Neutrophil (primary cell): ENCODE results near the gene BICDL1.
"Not testable (repeated sequence)": the region's sequence is repeated elsewhere in the genome, so short reads cannot be mapped to it uniquely, and the experiment has no call there.

Experiments
- H3K27ac ChIP-seq: fragments of 200-600 bp; sonication (generic); 2 replicates; pipeline ENCODE4 v1.5.1; 2016; ENCODE audit warnings: mild to moderate bottlenecking, moderate library complexity
- H3K27me3 ChIP-seq: fragments of 200-600 bp; sonication (generic); 2 replicates; pipeline ENCODE4 v1.6.0; 2016; ENCODE audit warnings: mild to moderate bottlenecking
- H3K36me3 ChIP-seq: fragments of 200-600 bp; sonication (generic); 2 replicates; pipeline ENCODE4 v1.5.1; 2017
- H3K4me1 ChIP-seq, 2 experiments: fragments of 200-600 bp in 1 of 2; sonication (generic) in 1 of 2; 1 replicate in 1 of 2; 2 replicates in 1 of 2; pipeline versions ENCODE4 v1.5.1 to v1.6.1; 2013 to 2016; ENCODE audit warnings: low read depth in 1 of 2, low read length in 1 of 2, mild to moderate bottlenecking in 1 of 2, moderate library complexity in 1 of 2; ENCODE audit not compliant: control insufficient read depth in 1 of 2, insufficient read depth in 1 of 2
- H3K4me3 ChIP-seq, 2 experiments: fragments of 200-600 bp in 1 of 2; sonication (generic) in 1 of 2; 1 replicate in 1 of 2; 2 replicates in 1 of 2; pipeline ENCODE4 v1.5.1; 2013 to 2016; ENCODE audit warnings: low read depth in 1 of 2, low read length in 1 of 2, mild to moderate bottlenecking in 1 of 2, moderate library complexity in 1 of 2
- H3K9me3 ChIP-seq: fragments of 200-600 bp; sonication (generic); 2 replicates; pipeline ENCODE4 v1.5.1; 2016
- CTCF ChIP-seq: fragments of 200-600 bp; sonication (generic); IDR thresholded peaks from 2 replicates; pipeline ENCODE4 v1.5.1; 2016; ENCODE audit warnings: antibody characterized with exemption

The BICDL1 gene

GRCh38 chr12:120007272-120007671 lies 18.2 kb downstream of the BICDL1 start:
- Histone ChIP-seq H3K4me3 (no peak overlapping the region), H3K4me1 (no peaks in the 10 kb centered on the region), H3K9me3 (no peaks in the 10 kb centered on the region), H3K27ac (no peak overlapping the region), H3K36me3 (no peaks in the 10 kb centered on the region), H3K27me3 (peaks cover 60% of the 10 kb centered on the region)
- TF ChIP-seq CTCF, result no peak

GRCh38 chr12:120010661-120011230 lies 21.7 kb downstream of the BICDL1 start:
- H3K4me1 ChIP-seq, result no peaks in the 10 kb centered on the region
- no peaks in the 10 kb centered on the region for H3K9me3 ChIP-seq
- H3K36me3 ChIP-seq, result no peaks in the 10 kb centered on the region
- no peak for TF ChIP-seq CTCF
- H3K4me3 ChIP-seq, result no peak overlapping the region
- peaks cover 48% of the 10 kb centered on the region for H3K27me3 ChIP-seq
- no peak overlapping the region for H3K27ac ChIP-seq

- Histone ChIP-seq H3K36me3 (no peaks in the 10 kb centered on the region), H3K9me3 (no peaks in the 10 kb centered on the region), H3K4me1 (no peaks in the 10 kb centered on the region), H3K4me3 (no peak overlapping the region), H3K27me3 (peaks cover 38% of the 10 kb centered on the region), H3K27ac (no peak overlapping the region)
- no peak for TF ChIP-seq CTCF
These were observed 23.1 kb downstream of the BICDL1 start for GRCh38 chr12:120012067-120012621.

DNA sequence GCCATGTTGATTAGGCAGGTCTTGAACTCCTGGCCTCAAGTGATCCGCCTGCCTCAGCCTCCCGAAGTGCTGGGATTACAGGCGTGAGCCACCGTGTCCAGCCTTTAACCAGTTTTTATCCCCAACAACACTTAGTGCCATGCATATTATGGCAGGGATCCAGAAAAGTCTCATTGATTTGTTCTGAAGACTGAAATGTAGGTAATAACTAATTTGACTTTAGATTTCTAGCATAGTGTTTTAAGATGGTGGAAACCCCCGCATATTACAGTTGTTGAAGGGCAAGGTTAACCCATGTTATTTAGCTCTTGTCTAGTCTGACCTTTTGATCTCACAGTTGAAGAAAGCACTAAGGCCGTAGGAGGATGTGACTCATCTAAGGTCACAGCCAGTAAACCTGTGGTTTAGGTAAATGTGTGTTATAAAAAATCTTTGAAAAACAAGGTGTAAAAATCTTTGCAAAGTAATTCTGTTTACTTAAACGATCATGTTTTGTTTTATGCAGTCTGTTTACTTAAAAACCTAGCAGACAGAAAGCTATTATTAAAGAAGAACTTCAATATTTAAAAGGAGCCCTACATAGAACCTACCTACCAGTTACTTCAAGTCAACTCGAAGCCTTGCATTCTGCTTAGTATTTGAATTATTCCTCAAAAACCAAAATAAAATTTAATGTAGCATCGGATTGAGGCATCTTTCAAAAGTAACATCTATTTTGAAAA lies 24.8 kb downstream of the BICDL1 start:
- H3K4me1 ChIP-seq, result no peaks in the 10 kb centered on the region

GRCh38 chr12:120014381-120014735 lies 25.3 kb downstream of the BICDL1 start:
- H3K27me3 ChIP-seq, result peaks cover 27% of the 10 kb centered on the region
- H3K4me3 ChIP-seq, H3K27ac ChIP-seq, H3K4me1 ChIP-seq, H3K9me3 ChIP-seq, H3K36me3 ChIP-seq: not testable (repeated sequence)

More for the DNA sequence above, 24.8 kb downstream of the BICDL1 start:
- Histone ChIP-seq H3K27me3 (peaks cover 27% of the 10 kb centered on the region), H3K9me3 (no peaks in the 10 kb centered on the region), H3K36me3 (no peaks in the 10 kb centered on the region), H3K4me3 (no peak overlapping the region), H3K27ac (no peak overlapping the region)
- no peak for TF ChIP-seq CTCF

DNA sequence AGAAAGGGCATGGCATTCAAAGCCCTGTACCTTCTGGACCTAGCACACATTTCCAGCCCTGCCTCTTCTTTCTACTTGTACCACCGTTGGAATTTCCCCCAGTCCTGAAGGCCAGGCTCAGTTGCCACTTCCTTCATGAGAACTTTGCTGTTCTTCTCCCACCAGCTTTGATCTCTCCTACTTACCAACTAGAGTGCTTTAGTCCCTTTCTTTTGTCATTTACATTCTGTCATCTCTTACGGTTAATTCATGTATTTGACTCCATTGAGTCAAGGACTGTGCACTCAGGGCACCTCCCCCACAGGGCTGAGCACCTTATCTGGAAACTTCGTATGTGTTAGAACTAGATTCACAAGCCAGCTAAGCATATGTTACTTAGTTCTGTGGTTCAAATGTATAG lies 26.3 kb downstream of the BICDL1 start:
- Histone ChIP-seq H3K36me3 (no peaks in the 10 kb centered on the region), H3K27me3 (peaks cover 22% of the 10 kb centered on the region), H3K27ac (no peak overlapping the region), H3K4me3 (no peak overlapping the region), H3K9me3 (no peaks in the 10 kb centered on the region), H3K4me1 (no peaks in the 10 kb centered on the region)
- TF ChIP-seq CTCF, result no peak

DNA sequence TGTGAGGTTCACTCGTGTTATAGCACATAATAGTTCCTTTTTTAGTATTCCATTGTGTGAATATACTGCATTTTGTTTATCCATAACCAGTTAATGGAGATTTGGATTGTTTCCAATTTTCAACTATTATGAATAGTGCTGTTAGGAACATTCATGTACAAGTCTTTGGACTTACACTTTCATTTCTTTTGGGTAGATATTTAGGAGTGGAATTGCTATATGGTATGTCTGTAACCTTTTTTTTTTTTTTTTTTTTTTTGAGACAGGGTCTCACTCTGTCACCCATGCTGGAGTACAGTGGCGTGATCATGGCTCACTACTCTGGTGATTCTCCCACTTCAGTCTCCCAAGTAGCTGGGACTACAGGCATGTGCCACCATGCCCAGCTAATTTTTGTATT lies 27.2 kb downstream of the BICDL1 start:
- H3K27ac ChIP-seq, H3K4me1 ChIP-seq, H3K4me3 ChIP-seq, H3K36me3 ChIP-seq, H3K9me3 ChIP-seq: not testable (repeated sequence)
- peaks cover 16% of the 10 kb centered on the region for H3K27me3 ChIP-seq
